ENCODE data around the gene IGSF3.
"Not testable (repeated sequence)": the region's sequence is repeated elsewhere in the genome, so short reads cannot be mapped to it uniquely, and the experiment has no call there.

The IGSF3 gene

DNA sequence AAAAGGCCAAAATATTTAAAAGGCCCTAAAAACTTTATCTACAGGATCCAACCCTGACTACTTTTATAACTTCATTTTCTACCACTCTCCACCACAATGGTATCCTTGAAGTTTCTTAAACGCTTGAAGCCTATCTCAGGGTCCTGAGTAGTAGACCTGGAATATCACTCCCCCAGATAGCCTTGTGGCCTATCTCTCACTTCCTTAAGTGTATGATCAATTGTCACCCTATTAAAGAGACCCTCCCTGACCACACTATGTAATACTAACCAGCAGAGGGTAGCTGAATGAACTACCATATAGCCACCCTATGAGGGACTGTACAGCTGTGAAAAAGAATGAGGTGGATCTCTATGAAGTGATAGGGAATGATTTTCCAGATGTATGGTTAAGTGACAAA, 102.3 kb downstream of the IGSF3 start:
- Histone ChIP-seq H2AFZ (ENCODE audit: low read depth, low read length) (no peak overlapping the region), H3K4me1 (ENCODE audit: insufficient read depth, low read length) (no peaks in the 10 kb centered on the region), H3K4me3 (ENCODE audit: low read length) (no peak overlapping the region), H3K36me3 (ENCODE audit: insufficient read depth, low read length) (no peaks in the 10 kb centered on the region), H3K9me3 (ENCODE audit: low read length) (peaks cover 6% of the 10 kb centered on the region), H3K27me3 (ENCODE audit: insufficient read depth, low read length) (no peaks in the 10 kb centered on the region)

DNA sequence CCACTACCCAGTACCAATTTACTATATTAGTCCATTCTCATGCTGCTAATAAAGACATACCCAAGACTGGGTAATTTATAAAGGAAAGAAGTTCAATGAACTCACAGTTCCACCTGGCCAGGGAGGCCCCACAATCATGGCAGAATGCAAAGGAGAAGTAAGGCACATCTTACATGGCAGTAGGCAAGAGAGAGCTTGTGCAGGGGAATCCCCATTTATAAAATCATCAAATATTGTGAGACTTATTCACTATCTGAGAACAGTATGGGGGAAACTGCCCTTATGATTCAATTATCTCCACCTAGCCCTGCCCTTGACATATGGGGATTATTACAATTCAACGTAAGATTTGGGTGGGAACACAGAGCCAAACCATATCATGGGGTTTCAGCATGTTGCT, 103.1 kb downstream of the IGSF3 start:
- H3K36me3 ChIP-seq (ENCODE audit: insufficient read depth, low read length) = no peaks in the 10 kb centered on the region
- H3K9me3 ChIP-seq (ENCODE audit: low read length) = peaks cover 6% of the 10 kb centered on the region
- no peaks in the 10 kb centered on the region for H3K27me3 ChIP-seq (ENCODE audit: insufficient read depth, low read length)

DNA sequence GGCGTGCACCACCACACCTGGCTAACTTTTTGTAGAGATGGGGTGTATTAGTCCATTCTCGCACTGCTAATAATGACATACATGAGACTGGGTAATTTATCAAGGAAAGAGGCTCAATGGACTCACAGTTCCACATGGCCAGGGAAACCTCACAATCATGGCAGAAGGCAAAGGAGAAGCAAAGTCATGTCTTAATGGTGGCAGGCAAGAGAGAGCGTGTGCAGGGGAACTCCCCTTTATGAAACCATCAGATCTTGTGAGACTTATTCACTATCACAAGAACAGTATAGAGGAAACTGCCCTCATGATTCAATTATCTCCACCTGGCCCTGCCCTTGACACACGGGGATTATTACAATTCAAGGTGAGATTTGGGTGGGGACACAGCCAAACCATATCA, 105.1 kb downstream of the IGSF3 start:
- H2AFZ ChIP-seq (ENCODE audit: low read depth, low read length); H3K4me1 ChIP-seq (ENCODE audit: insufficient read depth, low read length); H3K4me3 ChIP-seq (ENCODE audit: low read length); H3K27me3 ChIP-seq (ENCODE audit: insufficient read depth, low read length); H3K36me3 ChIP-seq (ENCODE audit: insufficient read depth, low read length); H3K9me3 ChIP-seq (ENCODE audit: low read length): not testable (repeated sequence)

More for the DNA sequence above, 103.1 kb downstream of the IGSF3 start:
- no peaks in the 10 kb centered on the region for H3K4me1 ChIP-seq (ENCODE audit: insufficient read depth, low read length)
- no peak overlapping the region for H3K4me3 ChIP-seq (ENCODE audit: low read length)
- H2AFZ ChIP-seq (ENCODE audit: low read depth, low read length) = no peak overlapping the region

DNA sequence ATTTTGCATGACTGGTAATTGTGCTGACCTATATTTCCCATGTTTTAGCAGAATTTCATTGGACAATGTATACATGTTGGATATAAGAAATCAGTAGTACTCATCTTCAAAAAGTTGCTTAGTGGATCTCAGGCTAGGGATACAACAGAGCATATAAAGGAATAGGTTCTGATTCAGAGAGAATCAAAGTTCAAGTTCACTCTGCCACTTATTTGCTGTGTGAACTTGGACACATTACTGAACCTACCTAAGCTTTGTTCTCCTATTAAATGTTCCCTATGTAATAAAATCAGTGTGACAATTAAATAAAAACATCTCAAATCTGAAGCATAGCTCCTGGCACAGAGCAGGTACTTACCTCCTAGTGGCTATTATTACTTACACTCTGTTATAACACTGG, 106.0 kb downstream of the IGSF3 start:
- no peak overlapping the region for H2AFZ ChIP-seq (ENCODE audit: low read depth, low read length)
- H3K4me1 ChIP-seq (ENCODE audit: insufficient read depth, low read length) = no peaks in the 10 kb centered on the region
- H3K27me3 ChIP-seq (ENCODE audit: insufficient read depth, low read length) = no peaks in the 10 kb centered on the region

DNA sequence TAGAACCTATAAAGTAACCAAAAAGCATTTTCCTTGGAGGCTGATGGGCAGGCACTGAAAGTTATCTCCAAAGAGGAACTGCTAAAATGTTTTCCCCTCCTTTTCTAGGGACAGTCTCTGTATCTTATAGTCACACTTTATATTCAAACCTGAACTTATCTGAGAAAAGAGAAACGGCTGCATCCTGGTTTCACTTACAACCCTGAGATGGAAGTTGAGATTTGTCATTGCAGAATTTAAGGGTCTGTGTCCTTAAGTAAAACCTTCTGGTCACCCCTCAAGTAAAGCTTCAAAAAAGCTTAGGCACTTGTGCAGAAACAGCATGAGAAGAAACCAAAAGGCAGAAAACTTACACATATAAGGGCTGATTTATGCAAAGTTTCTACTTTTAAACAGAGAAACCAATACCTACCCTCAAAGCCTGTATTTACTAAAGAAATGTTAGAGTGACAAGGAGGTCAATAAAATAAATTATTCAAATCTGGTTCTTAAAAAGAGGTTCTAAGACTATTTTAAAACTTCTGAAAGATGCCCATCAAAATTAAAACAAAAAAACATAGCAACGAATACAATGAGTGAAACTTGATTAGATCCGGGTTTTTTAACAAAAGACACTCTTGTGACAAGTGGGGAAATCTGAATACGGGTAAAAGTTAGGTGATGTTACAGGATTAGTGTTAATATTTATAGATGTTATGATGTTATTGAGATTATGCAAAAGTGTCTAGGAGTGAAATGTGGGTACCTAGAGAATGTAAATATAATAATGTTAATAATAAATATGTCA, 106.6 kb downstream of the IGSF3 start:
- Histone ChIP-seq H3K4me3 (ENCODE audit: low read length) (no peak overlapping the region), H3K27me3 (ENCODE audit: insufficient read depth, low read length) (no peaks in the 10 kb centered on the region), H2AFZ (ENCODE audit: low read depth, low read length) (no peak overlapping the region), H3K9me3 (ENCODE audit: low read length) (peaks cover 6% of the 10 kb centered on the region), H3K36me3 (ENCODE audit: insufficient read depth, low read length) (no peaks in the 10 kb centered on the region), H3K4me1 (ENCODE audit: insufficient read depth, low read length) (no peaks in the 10 kb centered on the region)

More for the DNA sequence above, 106.0 kb downstream of the IGSF3 start:
- no peaks in the 10 kb centered on the region for H3K36me3 ChIP-seq (ENCODE audit: insufficient read depth, low read length)
- no peak overlapping the region for H3K4me3 ChIP-seq (ENCODE audit: low read length)
- H3K9me3 ChIP-seq (ENCODE audit: low read length) = peaks cover 6% of the 10 kb centered on the region

DNA sequence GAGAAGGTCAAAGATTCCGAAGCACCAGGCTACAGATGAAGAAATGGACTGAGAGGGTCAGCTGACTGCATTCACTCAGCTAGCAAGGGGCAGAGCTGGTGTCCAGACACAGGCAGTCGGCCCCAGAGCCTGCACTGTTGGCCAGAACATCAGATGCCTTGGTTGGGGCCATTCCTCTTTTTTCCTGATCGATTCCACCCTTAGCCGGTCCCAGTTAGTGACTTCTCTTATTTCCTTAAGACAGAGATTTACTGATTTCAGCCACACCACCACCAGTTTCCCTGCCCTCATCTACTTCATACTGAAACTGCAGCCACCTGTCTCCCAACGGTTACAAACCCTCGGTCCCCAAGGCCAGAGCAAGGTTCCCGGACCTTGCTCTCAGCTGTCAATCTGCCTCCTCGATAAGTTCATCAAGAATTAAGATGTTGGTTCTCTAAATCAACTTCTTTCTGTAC, 108.2 kb downstream of the IGSF3 start:
- H3K36me3 ChIP-seq (ENCODE audit: insufficient read depth, low read length) = no peaks in the 10 kb centered on the region
- H2AFZ ChIP-seq (ENCODE audit: low read depth, low read length) = no peak overlapping the region
- H3K4me3 ChIP-seq (ENCODE audit: low read length) = no peak overlapping the region
- no peaks in the 10 kb centered on the region for H3K4me1 ChIP-seq (ENCODE audit: insufficient read depth, low read length)
- H3K9me3 ChIP-seq (ENCODE audit: low read length) = peaks cover 4% of the 10 kb centered on the region
- no peaks in the 10 kb centered on the region for H3K27me3 ChIP-seq (ENCODE audit: insufficient read depth, low read length)

DNA sequence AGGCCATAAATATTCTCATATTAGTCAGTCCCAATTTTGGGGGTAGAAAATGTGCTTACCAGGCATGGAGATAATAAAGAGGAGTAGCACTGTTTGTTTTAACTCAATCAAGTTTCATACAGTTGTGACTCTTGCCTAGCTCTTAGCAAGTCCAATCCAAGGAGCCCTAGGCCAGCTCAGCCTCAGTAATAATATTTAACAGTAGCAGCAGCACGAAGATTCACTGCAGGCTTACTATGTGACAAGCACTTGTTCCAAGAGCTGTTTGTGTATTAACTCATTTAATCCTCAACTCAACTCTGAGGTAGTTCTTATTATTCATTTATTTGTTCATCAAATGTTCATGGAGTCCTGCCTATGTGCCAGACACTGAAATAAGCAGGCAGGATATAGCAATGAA, 109.0 kb downstream of the IGSF3 start:
- Histone ChIP-seq H3K4me1 (ENCODE audit: insufficient read depth, low read length) (no peaks in the 10 kb centered on the region), H3K9me3 (ENCODE audit: low read length) (peaks cover 4% of the 10 kb centered on the region), H3K36me3 (ENCODE audit: insufficient read depth, low read length) (no peaks in the 10 kb centered on the region), H2AFZ (ENCODE audit: low read depth, low read length) (no peak overlapping the region), H3K4me3 (ENCODE audit: low read length) (no peak overlapping the region), H3K27me3 (ENCODE audit: insufficient read depth, low read length) (no peaks in the 10 kb centered on the region)

DNA sequence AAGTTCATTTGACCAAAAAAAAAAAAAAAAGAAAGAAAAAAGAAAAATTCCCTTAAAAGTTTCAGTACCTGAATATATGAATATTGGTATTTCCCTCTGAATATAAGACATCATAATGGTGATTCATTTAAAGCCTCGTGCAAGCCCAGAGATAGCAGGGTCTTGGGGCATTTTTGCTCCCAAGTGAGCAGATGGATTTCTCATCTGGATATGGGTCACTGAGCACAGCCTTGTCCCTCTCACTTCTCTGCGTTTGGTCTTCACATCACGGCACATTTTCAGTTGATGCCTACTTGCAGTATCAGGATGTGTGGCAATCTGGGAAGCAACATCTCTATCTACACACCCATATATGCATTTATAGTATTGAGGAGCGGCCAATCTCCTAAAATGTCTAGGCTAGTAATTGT, 109.4 kb downstream of the IGSF3 start:
- peaks cover 3% of the 10 kb centered on the region for H3K9me3 ChIP-seq (ENCODE audit: low read length)
- no peak overlapping the region for H3K4me3 ChIP-seq (ENCODE audit: low read length)
- no peak overlapping the region for H2AFZ ChIP-seq (ENCODE audit: low read depth, low read length)
- no peaks in the 10 kb centered on the region for H3K4me1 ChIP-seq (ENCODE audit: insufficient read depth, low read length)
- H3K27me3 ChIP-seq (ENCODE audit: insufficient read depth, low read length) = no peaks in the 10 kb centered on the region
- no peaks in the 10 kb centered on the region for H3K36me3 ChIP-seq (ENCODE audit: insufficient read depth, low read length)

DNA sequence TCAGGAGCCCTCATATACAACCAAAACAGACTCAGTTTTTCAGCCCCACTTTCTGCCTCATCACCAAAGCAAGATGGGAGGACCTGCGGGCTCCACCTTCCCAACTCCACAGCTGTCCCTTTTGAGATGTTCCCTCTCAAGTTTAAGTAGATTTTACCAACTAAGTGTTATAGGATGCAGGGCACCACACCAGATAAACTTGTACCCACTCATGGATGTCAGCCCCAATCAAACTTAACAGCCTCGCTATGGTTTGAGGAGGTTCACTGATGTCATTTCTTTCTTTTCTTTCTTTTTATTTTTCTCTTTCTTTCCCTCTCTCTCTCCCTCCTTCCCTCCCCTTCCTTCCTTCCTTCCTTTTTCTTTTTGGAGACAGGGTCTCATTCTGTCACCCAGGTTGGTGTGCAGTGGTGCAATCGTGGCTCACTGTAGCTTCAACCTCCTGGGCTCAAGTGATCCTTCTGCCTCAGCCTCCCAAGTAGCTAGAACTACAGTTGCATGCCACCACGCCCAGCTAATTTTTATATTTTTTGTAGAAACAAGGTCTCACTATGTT, 110.1 kb downstream of the IGSF3 start:
- H3K9me3 ChIP-seq (ENCODE audit: low read length) = no peaks in the 10 kb centered on the region
- H2AFZ ChIP-seq (ENCODE audit: low read depth, low read length) = no peak overlapping the region
- no peaks in the 10 kb centered on the region for H3K27me3 ChIP-seq (ENCODE audit: insufficient read depth, low read length)
- H3K4me1 ChIP-seq (ENCODE audit: insufficient read depth, low read length) = no peaks in the 10 kb centered on the region
- H3K36me3 ChIP-seq (ENCODE audit: insufficient read depth, low read length) = no peaks in the 10 kb centered on the region
- H3K4me3 ChIP-seq (ENCODE audit: low read length) = no peak overlapping the region

DNA sequence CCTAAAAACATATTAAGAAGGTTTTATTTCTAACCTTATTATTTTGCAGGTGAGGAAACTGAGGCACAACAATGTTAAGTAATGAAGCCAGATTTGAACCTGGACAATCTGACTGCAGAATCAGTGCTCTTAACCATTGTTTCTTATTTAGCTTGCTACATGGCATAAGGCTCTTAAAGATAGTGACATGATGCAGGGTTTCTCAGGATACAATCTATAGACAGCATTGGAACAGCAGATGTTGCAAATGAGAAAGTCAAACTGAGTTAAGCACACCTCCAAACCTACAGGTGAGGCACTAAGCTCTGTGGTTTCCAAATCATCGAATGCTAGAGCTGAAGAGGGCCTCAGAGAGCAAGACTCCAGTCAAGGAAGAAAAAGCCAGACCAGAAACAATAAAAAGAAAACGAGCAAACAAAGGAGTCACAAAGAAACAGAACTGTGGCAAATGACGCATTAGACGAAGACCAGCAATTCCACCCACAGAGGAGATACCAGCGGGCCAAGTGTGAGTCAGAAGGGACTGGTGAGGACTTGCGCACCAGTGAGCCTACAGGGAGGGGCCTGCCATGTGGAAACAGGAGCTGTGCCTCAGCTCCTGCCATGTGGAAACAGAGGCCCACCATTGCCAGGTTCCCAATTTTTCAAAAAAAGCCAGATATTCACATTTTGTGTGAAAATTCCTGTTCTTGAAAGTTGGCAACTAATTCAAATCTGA, 111.1 kb downstream of the IGSF3 start:
- Histone ChIP-seq H3K4me1 (ENCODE audit: insufficient read depth, low read length) (no peaks in the 10 kb centered on the region), H3K4me3 (ENCODE audit: low read length) (no peak overlapping the region), H3K36me3 (ENCODE audit: insufficient read depth, low read length) (no peaks in the 10 kb centered on the region), H3K9me3 (ENCODE audit: low read length) (no peaks in the 10 kb centered on the region), H3K27me3 (ENCODE audit: insufficient read depth, low read length) (no peaks in the 10 kb centered on the region), H2AFZ (ENCODE audit: low read depth, low read length) (no peak overlapping the region)

DNA sequence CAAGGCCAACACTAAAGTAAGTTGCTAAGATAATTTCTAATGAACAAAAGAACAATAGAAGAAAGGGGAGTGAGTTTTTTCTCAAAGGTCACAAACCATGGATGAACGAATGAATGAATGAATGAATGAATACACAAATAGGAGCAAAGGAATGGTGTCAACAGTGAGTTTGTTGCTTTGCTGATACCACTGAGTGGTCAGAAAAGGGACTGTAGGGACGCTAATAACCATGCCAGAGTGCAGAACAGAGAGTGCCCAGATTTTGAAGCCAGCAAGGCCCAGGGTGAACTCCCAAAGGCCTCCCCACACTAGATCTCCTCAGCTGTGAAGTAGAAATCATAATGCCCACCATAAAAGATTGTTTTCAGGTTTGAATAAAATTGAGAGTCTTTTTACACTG, 112.6 kb downstream of the IGSF3 start:
- Histone ChIP-seq H2AFZ (ENCODE audit: low read depth, low read length) (no peak overlapping the region), H3K27me3 (ENCODE audit: insufficient read depth, low read length) (no peaks in the 10 kb centered on the region), H3K4me1 (ENCODE audit: insufficient read depth, low read length) (no peaks in the 10 kb centered on the region), H3K4me3 (ENCODE audit: low read length) (no peak overlapping the region), H3K9me3 (ENCODE audit: low read length) (no peaks in the 10 kb centered on the region), H3K36me3 (ENCODE audit: insufficient read depth, low read length) (no peaks in the 10 kb centered on the region)

DNA sequence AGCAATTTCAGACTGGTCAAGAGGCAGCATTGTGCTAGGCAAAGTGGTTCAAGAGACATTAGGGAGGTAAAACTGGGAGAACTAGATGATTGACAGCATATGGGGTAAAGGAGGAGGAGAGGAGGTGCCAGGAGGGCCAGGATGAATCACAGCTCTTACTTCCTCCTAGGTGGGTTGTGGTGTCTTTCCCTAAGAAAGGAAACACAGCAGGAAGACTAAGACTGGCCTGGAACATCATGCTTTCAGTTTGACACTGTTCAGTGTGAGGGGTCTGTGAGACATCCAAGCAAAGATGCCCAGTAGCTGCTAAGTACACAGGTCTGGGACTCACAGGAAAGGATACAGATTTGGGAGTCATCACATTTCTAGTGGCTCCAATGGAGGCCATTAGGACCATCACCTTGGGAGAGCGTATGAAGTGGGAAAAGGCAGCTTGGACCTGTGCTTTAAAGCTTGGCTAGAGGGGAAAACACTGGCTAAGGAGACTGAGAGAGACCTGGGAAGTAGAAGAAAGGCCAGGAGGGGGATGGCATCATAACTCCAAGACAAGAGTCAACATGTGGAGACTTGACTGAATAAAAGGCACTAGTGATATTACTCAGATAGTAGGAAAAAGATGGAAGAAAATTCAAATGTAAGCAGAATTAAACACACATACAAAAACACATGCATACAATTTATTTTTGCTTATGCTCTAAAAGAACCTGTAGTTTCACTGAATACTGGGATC, 114.0 kb downstream of the IGSF3 start:
- no peaks in the 10 kb centered on the region for H3K36me3 ChIP-seq (ENCODE audit: insufficient read depth, low read length)
- H2AFZ ChIP-seq (ENCODE audit: low read depth, low read length) = no peak overlapping the region
- no peak overlapping the region for H3K4me3 ChIP-seq (ENCODE audit: low read length)
- H3K4me1 ChIP-seq (ENCODE audit: insufficient read depth, low read length) = no peaks in the 10 kb centered on the region
- no peaks in the 10 kb centered on the region for H3K9me3 ChIP-seq (ENCODE audit: low read length)
- H3K27me3 ChIP-seq (ENCODE audit: insufficient read depth, low read length) = no peaks in the 10 kb centered on the region

Data from neuron (in vitro differentiated cells).